ENCODE data around the gene MPLKIP.

DNA sequence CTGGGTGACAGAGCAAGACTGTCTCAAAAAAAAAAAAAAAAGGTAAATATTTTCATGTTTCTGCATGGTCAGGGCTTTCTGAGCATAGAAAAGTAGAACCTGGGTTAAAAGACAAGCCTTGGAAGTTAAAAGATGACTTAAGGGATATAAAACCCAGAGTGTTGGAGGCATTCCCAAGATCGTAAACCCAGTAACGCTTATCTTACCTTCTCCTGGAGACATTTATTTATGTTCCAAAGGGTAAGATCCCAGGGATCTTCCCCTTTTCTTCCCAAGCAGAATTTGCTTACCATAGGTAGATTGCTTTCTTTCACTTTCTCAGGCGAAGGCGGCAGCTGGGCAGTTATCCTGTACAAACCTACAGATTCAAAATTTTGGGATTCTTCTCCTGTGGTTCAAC lies 22.6 kb upstream of the MPLKIP start:
- TF ChIP-seq, protein P1, sequence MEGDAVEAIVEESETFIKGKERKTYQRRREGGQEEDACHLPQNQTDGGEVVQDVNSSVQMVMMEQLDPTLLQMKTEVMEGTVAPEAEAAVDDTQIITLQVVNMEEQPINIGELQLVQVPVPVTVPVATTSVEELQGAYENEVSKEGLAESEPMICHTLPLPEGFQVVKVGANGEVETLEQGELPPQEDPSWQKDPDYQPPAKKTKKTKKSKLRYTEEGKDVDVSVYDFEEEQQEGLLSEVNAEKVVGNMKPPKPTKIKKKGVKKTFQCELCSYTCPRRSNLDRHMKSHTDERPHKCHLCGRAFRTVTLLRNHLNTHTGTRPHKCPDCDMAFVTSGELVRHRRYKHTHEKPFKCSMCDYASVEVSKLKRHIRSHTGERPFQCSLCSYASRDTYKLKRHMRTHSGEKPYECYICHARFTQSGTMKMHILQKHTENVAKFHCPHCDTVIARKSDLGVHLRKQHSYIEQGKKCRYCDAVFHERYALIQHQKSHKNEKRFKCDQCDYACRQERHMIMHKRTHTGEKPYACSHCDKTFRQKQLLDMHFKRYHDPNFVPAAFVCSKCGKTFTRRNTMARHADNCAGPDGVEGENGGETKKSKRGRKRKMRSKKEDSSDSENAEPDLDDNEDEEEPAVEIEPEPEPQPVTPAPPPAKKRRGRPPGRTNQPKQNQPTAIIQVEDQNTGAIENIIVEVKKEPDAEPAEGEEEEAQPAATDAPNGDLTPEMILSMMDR (conservative IDR thresholded peaks at IDR 0.05; ENCODE audit: low read length): no peak
- no peak for TF ChIP-seq EZH2phosphoT487 (IDR thresholded peaks at IDR 0.05; ENCODE audit: borderline replicate concordance)
